Astrocyte (in vitro differentiated cells and primary cell): ENCODE data around the gene MRPL14.

Source experiments
- EZH2 ChIP-seq: IDR thresholded peaks from 2 replicates; pipeline ENCODE4 v1.6.1; 2012; ENCODE audit warnings: mild to moderate bottlenecking, low read length, inconsistent platforms; ENCODE audit not compliant: insufficient read depth
- TF ChIP-seq, protein P1 (sequence below): IDR thresholded peaks from 2 replicates; pipeline ENCODE4 v1.5.1; 2011; ENCODE audit warnings: low read depth, mild to moderate bottlenecking, inconsistent platforms, low read length, moderate library complexity; ENCODE audit not compliant: insufficient read depth

DNA sequence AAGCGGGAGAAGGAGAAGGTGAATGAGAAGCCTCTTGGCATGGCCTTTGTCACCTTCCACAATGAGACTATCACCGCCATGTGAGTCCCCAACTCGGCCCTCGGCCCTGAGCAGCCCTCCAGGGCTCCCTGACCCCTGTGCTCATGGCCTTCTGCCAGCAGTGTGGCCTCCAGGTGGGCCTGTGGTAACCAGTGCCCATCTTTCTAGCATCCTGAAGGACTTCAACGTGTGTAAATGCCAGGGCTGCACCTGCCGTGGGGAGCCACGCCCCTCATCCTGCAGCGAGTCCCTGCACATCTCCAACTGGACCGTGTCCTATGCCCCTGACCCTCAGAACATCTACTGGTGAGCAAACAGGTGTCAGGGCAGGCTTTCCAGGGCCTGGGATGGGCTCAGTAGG is 21.1 kb upstream of the MRPL14 start:
- TF ChIP-seq, protein P1, sequence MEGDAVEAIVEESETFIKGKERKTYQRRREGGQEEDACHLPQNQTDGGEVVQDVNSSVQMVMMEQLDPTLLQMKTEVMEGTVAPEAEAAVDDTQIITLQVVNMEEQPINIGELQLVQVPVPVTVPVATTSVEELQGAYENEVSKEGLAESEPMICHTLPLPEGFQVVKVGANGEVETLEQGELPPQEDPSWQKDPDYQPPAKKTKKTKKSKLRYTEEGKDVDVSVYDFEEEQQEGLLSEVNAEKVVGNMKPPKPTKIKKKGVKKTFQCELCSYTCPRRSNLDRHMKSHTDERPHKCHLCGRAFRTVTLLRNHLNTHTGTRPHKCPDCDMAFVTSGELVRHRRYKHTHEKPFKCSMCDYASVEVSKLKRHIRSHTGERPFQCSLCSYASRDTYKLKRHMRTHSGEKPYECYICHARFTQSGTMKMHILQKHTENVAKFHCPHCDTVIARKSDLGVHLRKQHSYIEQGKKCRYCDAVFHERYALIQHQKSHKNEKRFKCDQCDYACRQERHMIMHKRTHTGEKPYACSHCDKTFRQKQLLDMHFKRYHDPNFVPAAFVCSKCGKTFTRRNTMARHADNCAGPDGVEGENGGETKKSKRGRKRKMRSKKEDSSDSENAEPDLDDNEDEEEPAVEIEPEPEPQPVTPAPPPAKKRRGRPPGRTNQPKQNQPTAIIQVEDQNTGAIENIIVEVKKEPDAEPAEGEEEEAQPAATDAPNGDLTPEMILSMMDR, result no peak
- TF ChIP-seq EZH2, result no peak
